Stimulated activated CD4-positive, alpha-beta T cell treated with anti-CD3 and anti-CD28 coated beads, Interleukin-1b, Interleukin-23, amount 100 ng/mL, for 48 hours (primary cell): ENCODE results near the gene UBAC1.
"Not testable (repeated sequence)": the region's sequence is repeated elsewhere in the genome, so short reads cannot be mapped to it uniquely, and the experiment has no call there.

Source experiments
- DNase-seq: peaks from one replicate; pipeline ENCODE4 v3.0.0-alpha.2; 2020

The UBAC1 gene

DNA sequence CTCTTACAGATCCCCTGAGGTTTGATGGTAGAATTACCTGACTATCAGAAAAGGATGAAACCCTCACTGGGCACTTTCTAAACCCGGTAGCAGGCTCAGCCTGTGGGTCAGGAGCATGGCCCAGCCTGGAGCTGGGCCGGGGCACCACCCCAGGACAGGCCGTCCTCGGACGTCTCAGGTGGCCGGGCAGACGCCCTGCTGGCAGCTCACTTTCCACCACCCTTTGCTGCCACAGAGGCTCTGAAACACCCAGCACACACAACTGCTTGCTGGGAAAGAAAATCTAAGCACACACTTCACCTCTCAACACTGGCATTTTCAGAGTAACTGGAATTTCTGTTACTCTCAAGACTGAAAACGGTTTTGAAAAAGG, 4.4 kb downstream of the UBAC1 start:
- no peak for DNase-seq

DNA sequence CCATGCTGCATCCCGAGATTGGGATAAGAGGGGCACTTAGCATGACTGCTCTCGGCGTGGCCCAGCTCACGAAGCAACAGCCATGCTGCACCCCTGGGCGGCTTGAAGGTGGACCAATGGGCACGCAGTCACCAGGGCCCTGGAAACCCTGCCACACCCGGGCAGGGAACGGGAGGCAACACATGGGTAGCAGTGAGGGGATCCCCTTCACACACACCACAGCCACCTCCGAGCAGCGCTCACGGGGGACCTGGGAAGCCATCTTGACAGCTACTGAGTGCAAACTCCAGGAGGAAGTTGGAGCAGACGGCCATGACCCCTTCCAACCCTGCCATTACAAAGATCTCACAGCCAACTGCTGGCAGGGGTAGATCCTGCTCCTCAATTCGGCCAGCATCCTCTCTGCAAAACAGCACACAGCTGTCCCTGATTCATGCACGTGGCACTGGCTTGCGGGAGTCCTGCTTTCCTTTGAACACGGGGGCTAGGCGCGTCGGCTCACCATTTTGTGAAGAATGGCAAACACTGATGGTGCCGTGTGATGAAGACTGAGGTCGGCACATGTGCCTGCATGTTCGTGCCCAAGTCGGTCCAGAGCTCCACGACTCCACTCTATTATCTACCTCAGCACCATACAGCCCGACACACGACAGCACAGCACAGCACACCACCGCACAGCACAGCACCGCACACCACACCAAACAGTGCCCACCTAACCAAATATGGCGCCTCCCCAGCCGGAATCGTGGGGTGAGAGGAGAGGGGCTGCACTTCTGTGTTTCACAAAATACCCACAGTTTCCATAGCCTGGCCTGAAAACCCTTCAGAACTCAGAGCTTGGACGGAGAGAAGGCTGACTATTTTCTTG, 5.0 kb downstream of the UBAC1 start:
- no peak for DNase-seq

DNA sequence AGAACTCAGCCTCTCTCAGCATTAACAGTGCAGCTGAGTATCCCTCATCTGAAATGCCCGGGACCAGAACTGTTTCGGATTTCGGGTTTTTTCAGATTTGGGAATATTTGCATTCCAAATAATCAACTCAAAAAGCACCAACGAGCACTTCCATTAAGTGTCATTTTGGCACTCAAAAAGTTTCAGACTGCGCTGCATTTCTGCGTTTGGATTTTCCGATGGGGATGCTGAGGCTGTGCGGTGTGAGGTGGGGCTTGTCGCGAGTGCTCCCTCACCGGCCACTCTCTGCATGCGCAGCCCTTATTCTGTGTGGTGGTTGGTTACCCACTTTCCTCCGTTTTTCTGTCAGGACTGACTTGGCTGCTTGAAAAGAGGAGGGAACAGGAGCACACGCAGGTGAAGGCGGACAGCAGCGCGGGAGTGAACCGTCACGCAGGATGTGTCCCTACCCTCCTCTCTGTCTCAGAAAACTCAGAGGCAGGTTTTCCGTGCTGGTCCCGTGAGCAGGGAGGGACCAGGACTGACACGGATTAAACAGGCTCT, 8.4 kb downstream of the UBAC1 start:
- DNase-seq = no peak

DNA sequence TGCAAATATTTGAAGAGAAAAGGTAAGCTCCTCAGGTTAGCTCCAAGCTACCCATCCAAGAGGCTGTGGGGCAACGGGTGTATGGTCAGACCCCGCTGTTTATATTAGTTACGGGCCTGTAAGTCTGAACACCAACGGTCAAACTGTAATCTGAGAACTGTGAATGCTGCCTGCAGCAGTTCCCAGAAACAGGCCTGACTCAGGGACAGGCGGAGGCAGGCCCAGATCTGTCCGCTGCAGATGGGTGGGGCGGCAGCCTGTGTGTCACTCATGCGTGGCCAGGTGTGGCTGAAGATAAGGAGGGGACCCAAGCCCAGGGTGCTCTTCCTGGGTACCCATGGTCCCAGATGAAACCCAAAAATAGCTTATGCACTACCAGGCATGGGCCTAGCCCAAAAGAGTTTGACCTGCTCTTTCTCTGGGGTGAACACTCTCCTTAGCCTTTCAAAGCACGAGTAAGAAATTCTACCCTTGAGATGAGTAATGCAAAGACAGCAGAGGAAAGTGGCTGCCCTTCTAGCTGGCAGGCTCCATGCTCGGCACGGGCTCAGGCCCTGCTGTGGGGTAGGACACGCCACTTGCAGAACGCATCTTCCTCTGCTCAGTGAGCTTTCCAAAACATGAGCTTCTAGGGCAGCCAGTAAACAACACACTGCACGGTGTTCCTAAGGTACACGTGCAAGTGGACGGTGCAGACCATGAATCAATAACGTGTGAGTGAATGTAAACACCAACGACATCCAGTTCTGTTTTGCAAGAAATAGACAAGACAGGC, 9.1 kb downstream of the UBAC1 start:
- no peak for DNase-seq

DNA sequence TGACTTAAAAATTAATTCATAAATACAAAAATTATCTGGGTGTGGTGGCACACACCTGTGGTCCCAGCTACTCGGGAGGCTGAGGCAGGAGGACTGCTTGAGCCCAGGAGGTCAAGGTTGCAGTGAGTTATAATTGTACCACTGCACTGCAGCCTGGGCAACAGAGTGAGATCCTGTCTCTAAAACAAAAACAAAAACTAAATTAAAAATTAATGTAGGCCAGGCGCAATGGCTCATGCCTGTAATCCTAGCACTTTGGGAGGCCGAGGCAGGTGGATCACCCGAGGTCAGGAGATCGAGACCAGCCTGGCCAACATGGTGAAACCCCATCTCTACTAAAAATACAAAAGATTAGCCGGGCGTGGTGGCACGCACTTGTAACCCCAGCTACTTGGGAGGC, 9.9 kb downstream of the UBAC1 start:
- not testable (repeated sequence) for DNase-seq

DNA sequence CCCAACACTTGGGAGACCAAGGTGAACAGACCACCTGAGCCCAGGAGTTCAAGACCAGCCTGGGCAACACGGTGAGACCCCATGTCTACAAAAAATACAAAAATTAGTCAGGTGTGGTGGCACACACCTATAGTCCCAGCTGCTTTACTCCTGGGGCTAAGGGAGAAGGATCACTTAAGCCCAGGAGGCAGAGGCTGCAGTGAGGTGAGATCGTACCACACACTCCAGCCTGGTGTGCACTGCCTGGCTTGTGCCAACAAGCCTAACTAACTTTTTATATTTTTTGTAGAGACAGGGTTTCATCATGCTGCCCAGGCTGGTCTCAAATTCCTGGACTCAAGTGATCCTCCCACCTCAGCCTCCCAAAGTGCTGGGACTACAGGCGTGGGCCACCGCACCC, 10.3 kb downstream of the UBAC1 start:
- not testable (repeated sequence) for DNase-seq

DNA sequence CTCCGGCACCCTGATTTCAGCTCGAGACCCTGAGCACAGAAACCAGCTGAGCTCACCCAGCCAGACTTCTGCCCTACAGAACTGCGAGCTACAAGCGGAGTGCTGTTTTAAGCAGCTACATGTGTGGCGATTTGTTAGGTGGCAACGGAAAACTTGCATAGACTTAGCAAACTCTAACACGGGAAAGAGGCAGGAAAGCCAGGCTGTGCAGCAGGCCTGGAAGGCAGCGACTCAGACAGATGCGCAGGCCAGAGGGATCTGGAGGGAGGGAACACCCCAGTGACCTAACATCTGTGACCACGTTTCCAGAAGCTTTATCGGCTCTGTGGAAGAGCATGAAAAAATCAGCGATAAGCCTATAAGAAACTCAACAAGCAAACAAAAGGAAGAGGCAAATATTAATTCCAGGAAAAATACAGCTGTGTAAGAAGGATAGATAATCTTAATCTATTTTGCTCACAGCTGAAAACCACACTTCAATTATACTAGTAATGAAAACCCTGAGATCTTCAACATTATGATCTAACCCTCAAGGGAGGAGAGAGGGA, 11.0 kb downstream of the UBAC1 start:
- no peak for DNase-seq

DNA sequence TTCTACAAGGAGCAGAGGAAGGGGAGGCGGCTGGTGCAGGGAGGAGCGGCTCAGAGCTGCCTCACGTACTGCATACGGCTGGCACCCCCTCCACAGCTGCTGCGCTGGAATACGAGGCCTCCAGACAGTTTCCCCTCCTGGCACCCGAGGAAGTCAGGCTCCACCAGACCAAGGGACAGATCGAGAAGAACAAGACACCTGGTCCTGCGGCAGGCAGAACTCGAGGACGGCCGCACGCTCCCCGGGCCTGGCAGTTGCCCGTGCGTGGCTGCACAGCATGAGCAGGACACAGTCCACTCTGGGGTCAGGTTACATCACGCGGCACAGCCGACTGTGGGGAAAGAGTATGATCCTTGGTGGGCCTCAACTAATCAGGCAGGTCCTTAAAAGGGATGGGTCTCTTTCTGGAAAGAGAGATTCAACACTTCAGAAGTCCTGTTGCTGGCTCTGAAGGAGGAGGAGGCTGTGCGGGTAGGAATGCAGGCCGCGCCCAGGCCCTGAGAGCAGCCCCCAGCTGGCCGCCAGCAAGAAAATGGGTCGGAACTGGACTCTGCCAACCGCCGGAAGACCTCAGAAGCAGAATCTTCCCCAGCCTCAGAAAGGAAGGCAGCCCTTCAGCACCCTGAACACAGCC, 11.6 kb downstream of the UBAC1 start:
- DNase-seq = no peak

DNA sequence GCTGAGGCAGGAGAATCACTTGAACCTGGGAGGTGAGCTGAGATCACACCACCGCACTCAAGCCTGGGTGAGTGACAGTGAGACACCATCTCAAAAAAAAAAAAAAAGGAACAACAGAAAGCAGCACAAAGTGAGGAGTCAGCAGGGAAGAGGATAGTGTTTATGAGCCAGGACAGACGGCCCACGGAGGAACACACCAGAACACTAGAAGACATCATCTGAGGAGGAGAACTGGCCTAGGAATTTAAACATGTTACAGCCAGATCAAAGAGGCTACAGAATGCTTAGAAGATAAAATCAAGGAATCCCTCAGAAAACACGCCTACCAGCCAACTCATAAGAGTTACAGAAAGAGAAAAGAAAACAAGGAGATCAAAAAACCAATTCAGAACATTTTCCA, 12.2 kb downstream of the UBAC1 start:
- DNase-seq = no peak

DNA sequence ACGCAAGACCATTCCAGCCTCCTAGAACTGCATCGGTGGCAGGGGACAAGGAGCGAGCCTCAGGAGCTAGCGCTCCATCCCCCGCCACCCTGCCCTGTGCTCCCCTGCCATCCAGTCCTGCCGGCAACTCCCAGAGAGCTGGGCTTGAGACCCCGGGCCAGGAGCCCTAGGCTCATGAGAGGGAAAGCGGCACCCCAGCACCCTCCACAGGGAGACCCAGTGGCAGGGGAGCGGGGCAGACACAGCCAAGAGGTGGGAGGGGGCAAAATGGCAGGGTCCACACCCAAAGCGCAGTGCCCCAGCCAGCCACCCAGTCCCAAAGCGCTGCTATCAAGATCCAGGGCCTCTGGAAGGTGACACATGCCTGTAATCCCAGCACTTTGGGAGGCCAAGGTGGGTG, 12.7 kb downstream of the UBAC1 start:
- no peak for DNase-seq

DNA sequence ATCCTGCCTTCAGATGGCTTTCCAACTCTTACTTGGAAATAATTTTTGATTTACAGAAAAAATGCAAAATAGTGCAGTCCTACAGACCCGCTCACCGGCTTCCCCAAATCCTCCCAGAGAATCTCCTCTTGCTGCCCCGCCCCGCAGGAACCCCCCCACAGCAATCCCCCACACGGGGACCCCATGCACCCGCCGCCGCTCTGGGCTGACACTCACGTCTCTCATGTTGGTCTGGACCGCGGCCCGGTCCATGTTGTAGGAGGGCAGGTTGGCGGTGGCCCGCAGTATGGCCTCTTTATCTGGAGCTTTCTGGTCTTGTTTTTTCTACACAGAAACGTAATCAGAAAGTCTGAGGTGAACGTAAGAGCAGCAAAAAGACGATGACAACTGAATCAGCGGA, 13.6 kb downstream of the UBAC1 start:
- DNase-seq = no peak

DNA sequence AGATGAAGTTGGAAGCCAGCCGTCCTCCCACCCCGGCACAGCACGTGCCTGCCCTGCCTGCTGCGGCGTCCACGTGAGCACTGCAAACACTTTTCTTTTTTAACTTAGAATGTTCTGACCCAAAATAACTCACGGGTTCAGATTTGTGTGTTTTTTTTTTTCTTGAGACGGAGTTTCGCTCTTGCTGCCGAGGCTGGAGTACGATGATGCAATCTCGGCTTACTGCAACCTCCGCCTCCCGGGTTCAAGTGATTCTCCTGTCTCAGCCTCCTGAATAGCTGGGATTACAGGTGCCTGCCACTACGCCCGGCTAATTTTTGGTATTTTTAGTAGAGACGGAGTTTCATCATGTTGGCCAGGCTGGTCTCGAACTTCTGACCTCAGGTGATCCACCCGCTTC, 14.1 kb downstream of the UBAC1 start:
- DNase-seq = not testable (repeated sequence)

DNA sequence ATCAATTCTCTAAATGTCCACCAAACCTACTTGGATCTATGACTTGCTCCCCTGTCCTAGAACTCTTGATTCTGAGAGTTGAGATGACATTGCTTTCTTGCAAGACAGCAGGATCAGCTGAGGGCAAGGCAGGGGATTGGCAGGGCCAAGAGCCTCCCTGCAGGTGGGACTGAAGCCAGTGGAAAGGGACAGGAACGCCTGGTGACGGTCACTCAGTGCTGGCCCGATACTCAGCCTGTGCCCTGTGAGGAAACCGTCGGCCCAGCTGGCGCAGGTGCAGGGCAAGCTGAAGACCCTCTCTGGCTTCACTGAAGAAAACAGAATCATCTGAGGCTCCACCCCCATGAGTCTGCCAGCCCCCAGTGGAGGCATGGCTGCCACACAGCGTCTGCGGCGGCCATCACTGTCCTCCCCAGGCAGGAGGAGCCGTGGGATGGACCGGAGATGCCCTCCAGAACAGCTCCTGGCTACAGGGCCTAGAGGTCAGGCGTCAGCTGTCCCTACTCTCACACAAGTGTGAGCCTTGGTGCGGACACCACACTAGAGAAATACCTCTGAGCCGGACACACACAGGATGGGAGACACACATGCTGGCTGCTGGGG, 14.7 kb downstream of the UBAC1 start:
- no peak for DNase-seq

DNA sequence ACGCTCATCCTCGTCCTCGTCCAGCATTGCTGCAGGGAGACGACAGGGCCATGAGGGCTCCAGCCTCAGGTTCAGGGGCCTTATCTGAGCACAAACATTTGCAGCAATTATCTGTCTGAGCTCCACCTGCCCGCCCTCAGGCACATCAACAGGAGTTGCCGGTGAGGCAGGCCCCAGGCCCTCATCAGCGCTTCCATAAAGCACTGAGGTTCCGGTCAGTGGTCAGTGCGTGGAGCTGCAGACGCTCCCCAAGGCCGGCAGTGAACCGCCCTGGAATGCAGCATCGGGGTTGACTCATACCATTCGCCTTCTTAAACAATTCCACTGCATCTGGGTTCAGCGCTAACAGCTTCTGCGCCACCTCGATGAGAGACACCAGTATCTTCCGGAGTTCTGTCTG, 15.2 kb downstream of the UBAC1 start:
- no peak for DNase-seq

DNA sequence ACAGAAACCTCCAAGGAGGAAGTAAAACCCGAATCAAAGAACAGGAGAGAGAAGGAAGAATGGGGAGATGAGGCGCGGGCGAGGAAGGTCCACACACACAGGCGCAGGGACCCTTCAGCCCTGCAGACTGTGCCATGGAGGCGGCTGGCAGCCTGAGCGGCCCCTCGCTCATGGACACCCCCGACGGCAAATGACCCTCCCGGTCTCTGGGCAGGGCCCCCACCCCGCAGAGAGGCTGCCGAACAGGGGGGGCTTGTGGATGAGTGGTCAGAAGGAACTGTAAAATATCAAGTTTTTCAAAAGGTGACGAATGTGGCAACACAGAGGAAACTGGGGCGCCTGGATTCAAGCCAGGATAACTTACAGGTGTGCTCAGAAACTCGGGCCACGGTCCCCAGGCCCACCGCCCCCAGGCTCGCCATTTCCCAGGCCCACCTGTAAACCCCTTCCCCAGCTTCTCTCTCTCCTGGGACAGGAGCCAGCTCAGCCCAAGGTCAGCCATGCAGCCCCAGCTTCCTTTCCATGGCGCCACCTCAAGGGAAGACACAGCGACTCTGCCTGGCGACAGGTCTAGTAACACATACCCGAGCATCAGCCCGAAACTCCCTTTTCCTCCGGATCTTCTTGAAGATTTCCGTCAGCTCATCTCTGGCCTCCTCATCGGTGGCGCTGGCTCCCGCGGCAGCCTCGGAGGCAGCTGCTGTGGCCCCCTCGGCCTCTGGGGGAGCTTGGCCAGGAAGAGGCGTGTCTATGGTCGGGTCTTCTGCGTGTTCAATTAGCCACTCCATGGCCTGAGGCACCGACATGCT, 16.5 kb downstream of the UBAC1 start:
- no peak for DNase-seq

DNA sequence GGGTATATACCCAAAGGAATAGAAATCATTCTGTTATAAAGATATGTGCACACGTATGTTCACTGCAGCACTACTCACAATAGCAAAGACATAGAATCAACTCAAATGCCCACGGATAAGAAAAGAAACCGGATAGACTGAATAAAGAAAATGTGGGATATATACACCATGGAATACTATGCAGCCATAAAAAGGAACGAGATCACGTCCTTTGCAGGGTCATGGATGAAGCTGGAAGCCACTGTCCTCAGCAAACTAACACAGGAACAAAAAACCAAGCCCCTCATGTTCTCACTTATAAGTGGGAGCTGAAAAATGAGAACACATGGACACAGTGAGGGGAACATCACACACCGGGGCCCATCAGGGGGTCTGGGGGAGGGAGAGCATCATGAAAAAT, 17.6 kb downstream of the UBAC1 start:
- DNase-seq = not testable (repeated sequence)

DNA sequence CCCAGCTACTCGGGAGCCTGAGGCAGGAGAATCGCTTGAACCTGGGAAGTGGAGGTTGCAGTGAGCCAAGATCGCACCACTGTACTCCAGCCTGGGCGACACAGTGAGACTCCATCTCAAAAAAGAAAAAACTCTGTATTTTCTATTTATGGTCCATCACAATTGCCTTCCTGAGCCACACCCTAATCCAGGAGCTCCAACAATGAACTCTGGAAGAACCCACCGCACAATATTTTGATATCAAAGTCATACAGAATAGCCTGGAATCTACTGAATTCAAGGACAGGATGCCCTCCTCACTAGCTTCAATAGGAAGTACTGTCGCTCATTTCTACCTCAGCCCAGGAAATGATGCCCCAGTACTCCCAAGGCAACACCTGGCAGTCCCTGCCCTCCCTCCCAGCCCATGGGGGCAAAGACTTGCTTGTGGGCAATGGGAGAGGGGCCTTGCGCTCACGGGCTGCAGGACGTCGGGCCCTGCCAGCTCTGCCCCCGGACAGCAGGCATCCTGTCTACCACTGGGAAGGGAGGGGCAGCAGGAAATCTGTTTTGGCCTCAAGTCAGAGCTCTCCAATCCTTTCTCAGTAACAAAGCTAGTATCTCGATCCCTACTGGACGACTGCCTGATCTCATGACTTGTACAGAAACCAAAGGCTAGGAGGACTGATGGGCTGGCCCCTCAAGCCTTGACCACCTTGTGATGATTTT, 19.7 kb downstream of the UBAC1 start:
- DNase-seq = no peak

DNA sequence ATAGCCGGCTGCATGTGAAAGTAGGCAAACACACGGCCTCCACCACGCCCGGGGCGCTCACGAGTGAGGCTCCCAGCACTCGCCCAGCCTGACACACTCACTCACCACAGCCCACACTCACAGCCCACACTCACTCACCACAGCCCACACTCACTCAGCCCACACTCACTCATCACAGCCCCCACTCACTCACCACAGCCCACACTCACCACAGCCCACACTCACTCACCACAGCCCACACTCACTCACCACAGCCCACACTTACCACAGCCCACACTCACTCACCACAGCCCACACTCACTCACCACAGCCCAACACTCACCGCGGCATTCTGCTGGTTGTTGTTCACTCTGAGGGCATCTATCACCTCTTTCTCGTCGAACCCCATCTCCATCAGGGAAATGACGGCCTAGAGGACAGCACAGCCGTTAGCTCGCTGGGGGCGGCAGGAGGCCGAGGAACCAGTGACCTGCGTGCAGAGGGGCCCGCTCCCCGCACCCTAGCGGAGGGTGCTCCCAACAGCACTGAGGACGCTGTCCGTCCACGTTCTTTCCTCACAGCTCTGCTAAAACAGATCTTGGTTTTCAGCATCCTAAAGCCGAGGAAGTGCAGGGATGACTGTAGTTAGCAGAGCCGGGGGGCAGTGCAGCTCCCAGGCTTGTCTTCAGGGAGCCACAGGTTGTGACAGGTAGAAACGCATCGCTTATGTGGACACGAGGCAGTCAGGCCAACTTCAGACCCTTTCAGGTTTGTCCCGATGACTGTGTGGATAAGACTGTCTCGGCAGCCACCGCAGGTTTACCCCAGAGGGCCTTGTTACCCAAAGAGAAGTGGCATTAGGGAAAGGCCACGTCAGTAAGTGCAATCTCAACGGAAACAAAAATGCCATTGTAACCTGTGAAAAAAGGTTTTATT, 21.6 kb downstream of the UBAC1 start:
- DNase-seq = peak; percentile 76

DNA sequence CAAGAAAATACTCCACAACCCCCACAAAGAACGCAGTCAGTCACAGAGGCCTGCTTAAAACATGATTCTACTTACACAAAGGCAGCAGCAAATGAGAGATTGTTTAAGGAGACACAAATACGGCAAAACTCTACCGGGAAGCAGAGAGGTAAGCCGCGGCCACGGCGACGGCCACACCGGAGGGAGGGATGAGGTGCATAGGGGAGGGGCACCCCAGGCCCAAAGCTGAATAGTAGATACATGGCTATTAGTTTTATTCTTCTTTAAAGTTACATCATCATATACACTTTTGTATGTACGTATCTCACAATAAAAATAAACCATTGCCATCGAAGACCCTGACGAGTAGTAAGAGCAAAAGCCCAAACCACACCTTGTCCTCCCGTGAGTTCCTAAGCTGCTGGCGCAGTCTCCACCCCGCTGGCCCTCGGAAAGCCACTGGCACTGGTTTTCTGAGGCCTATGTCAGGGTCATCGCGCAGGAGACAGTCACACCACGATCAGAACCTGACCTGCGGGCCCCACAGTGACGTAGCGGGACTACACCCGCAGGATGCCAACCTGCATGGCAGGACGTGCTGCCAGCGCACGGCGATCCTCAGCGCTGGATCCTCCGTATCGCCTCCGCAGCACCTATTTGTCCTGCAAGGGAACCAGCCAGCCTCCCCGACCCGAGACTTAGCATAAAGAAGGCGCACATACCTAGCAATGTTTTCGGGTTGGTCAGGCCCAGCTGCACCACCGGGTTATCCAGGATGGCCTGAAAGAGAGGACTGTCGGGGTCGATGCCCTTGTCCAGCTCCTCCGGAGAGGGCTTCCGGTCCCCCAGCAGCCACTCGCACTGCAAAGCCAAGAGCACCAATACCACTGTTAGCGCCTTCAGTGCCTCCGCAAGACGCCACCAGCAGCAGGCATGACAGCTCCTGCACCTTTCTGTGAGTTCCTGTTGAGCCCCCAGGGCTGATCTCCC, 23.4 kb downstream of the UBAC1 start:
- DNase-seq = no peak
